GM21528 (cell line): ENCODE measurements around the gene NR2E3.

ENCODE experiments used
- ATAC-seq: cut with Tn5 transposase; IDR thresholded peaks from one replicate; pipeline ENCODE4 v1.9.1; 2021; ENCODE audit warnings: mild to moderate bottlenecking, moderate library complexity; ENCODE audit not compliant: unreplicated experiment, low FRiP score

The NR2E3 gene

GRCh38 chr15:71810256-71811035, at the start of gene NR2E3:
Gene NR2E3, plus strand, starts transcription at chr15:71810554. Its CDS starts 190 bp downstream, at chr15:71810744.
- ATAC-seq, result no peak

GRCh38 chr15:71760852-71761251, 49.5 kb upstream of the NR2E3 start:
- no peak for ATAC-seq

- no peak for ATAC-seq
These were observed 48.7 kb upstream of the NR2E3 start for GRCh38 chr15:71761649-71762048.

GRCh38 chr15:71768184-71768583, 42.2 kb upstream of the NR2E3 start:
- no peak for ATAC-seq

GRCh38 chr15:71773206-71773859, 37.0 kb upstream of the NR2E3 start:
- no peak for ATAC-seq

GRCh38 chr15:71775856-71776255, 34.5 kb upstream of the NR2E3 start:
- ATAC-seq, result no peak

- ATAC-seq, result no peak
These were observed 34.0 kb upstream of the NR2E3 start for GRCh38 chr15:71776304-71776703.

- ATAC-seq, result no peak
These were observed 33.0 kb upstream of the NR2E3 start for GRCh38 chr15:71777216-71777943.

- ATAC-seq, result no peak
These were observed 31.1 kb upstream of the NR2E3 start for GRCh38 chr15:71779073-71779797.

- ATAC-seq, result no peak
These were observed 30.0 kb upstream of the NR2E3 start for GRCh38 chr15:71780115-71780976.

GRCh38 chr15:71781179-71781964, 29.0 kb upstream of the NR2E3 start:
- ATAC-seq, result no peak

- ATAC-seq, result no peak
These were observed 28.4 kb upstream of the NR2E3 start for GRCh38 chr15:71781965-71782265.

GRCh38 chr15:71782422-71783165, 27.8 kb upstream of the NR2E3 start:
- no peak for ATAC-seq

- no peak for ATAC-seq
These were observed 25.6 kb upstream of the NR2E3 start for GRCh38 chr15:71784719-71785118.

- no peak for ATAC-seq
These were observed 24.4 kb upstream of the NR2E3 start for GRCh38 chr15:71785996-71786395.

- no peak for ATAC-seq
These were observed 23.7 kb upstream of the NR2E3 start for GRCh38 chr15:71786673-71787072.

- ATAC-seq, result no peak
These were observed 21.4 kb upstream of the NR2E3 start for GRCh38 chr15:71788646-71789579.
